HCT116 (cell line): Measurements from ENCODE around the gene AUTS2. TPM values are rescaled to one million over a fixed set of nuclear protein-coding genes. Genes with fewer than 3 reads are reported as not detected.

Experiments used
- ATAC-seq: fragments of 200-7000 bp; cut with Tn5 transposase; 2 replicates; pipeline ENCODE4 v1.9.1; 2020; ENCODE audit warnings: mild to moderate bottlenecking, moderate library complexity
- BruUV-seq: library from RNA; stranded (reverse); fragments of 400-500 nt; replicated peaks from 2 replicates; lab custom pipeline; 2021; lab: Mats Ljungman, UMichigan
- CTCF ChIA-PET: fragments of 300-600 bp; sonication (Branson Sonifier 250); formaldehyde crosslinking; loops from one replicate; lab custom pipeline; 2021; ENCODE audit warnings: antibody characterized with exemption; lab: Charles Lee
- POLR2A ChIA-PET: fragments of 300-600, 350-600 bp; sonication (Branson Sonifier 250); formaldehyde crosslinking; loops from one replicate; lab custom pipeline; 2021; ENCODE audit warnings: antibody characterized with exemption; lab: Charles Lee
- RAD21 ChIA-PET, 2 experiments: fragments of 300-600 bp; sonication (Branson Sonifier 250); formaldehyde crosslinking; loops; one replicate each; lab custom pipeline; 2023; ENCODE audit warnings: low total read pairs in 2 of 2; ENCODE audit not compliant: uncharacterized antibody in 2 of 2, unreplicated experiment in 2 of 2, low non-redundant PET in 1 of 2; lab: Charles Lee
- DNase-seq: peaks from one replicate; pipeline ENCODE4 v3.0.0-alpha.2; 2010; ENCODE audit warnings: low read depth, low spot score
- H2AFZ ChIP-seq: fragments of 200-600 bp; shearing (Covaris generic), sonication (generic); 2 replicates; pipeline ENCODE4 v1.6.1; 2017; ENCODE audit warnings: low read depth, mixed run types, mixed read lengths, antibody characterized with exemption, low read length; ENCODE audit not compliant: poor library complexity, severe bottlenecking
- H3K27ac ChIP-seq: 2 replicates; pipeline ENCODE4 v1.5.1; 2012; ENCODE audit warnings: low read depth, low read length
- H3K27me3 ChIP-seq: fragments of 200-600 bp; sonication (generic); 2 replicates; pipeline ENCODE4 v1.6.1; 2016; ENCODE audit warnings: mixed run types, low read length, mixed read lengths; ENCODE audit not compliant: insufficient read depth
- H3K36me3 ChIP-seq, 2 experiments: fragments of 200-500 bp in 1 of 2; fragments of 200-600 bp in 1 of 2; sonication (Bioruptor generic) in 1 of 2; sonication (generic) in 1 of 2; 2 replicates each; pipeline versions ENCODE4 v1.5.1 to v1.6.1; 2014 to 2016; ENCODE audit warnings: low read length in 2 of 2, inconsistent platforms in 1 of 2, mixed read lengths in 1 of 2, mixed run types in 1 of 2; ENCODE audit not compliant: insufficient read depth in 2 of 2, control insufficient read depth in 1 of 2
- H3K4me1 ChIP-seq, 2 experiments: fragments of 200-600 bp in 1 of 2; sonication (generic) in 1 of 2; 2 replicates each; pipeline versions ENCODE4 v1.5.1 to v1.6.1; 2012 to 2017; ENCODE audit warnings: low read length in 2 of 2, inconsistent platforms in 1 of 2, mild to moderate bottlenecking in 1 of 2, mixed read lengths in 1 of 2, mixed run types in 1 of 2, moderate library complexity in 1 of 2; ENCODE audit not compliant: insufficient read depth in 2 of 2, control insufficient read depth in 1 of 2
- H3K4me2 ChIP-seq: fragments of 200-600 bp; sonication (generic); 2 replicates; pipeline ENCODE4 v1.6.1; 2017; ENCODE audit warnings: mixed run types, low read length, mixed read lengths
- H3K4me3 ChIP-seq, 2 experiments: fragments of 200-600 bp in 1 of 2; sonication (generic) in 1 of 2; replicated peaks in 1 of 2; 2 replicates each; pipeline ENCODE4 v1.5.1; 2011 to 2016; ENCODE audit warnings: low read length in 2 of 2, control low read depth in 1 of 2, low read depth in 1 of 2, mild to moderate bottlenecking in 1 of 2, mixed read lengths in 1 of 2, mixed run types in 1 of 2
- H3K79me2 ChIP-seq: fragments of 200-600 bp; sonication (generic); 2 replicates; pipeline ENCODE4 v1.6.1; 2017; ENCODE audit warnings: mild to moderate bottlenecking, mixed run types, low read length, moderate library complexity, mixed read lengths; ENCODE audit not compliant: insufficient read depth
- H3K9ac ChIP-seq: fragments of 200-600 bp; sonication (generic); 2 replicates; pipeline ENCODE4 v1.6.1; 2016; ENCODE audit warnings: low read length, mixed read lengths
- H3K9me2 ChIP-seq: fragments of 200-600 bp; sonication (generic), shearing (Covaris generic); 2 replicates; pipeline ENCODE4 v1.6.1; 2017; ENCODE audit warnings: mixed run types, mild to moderate bottlenecking, moderate library complexity; ENCODE audit not compliant: insufficient read depth
- H3K9me3 ChIP-seq, 2 experiments: fragments of 200-500 bp in 1 of 2; fragments of 200-600 bp in 1 of 2; sonication (Bioruptor generic) in 1 of 2; sonication (generic) in 1 of 2; 2 replicates each; pipeline ENCODE4 v1.6.1; 2014 to 2017; ENCODE audit warnings: low read length in 2 of 2, mixed read lengths in 2 of 2, inconsistent platforms in 1 of 2, low read depth in 1 of 2, mild to moderate bottlenecking in 1 of 2, mixed run types in 1 of 2, moderate library complexity in 1 of 2; ENCODE audit not compliant: control insufficient read depth in 1 of 2, insufficient read depth in 1 of 2
- H4K20me1 ChIP-seq: fragments of 200-600 bp; sonication (generic), shearing (Covaris generic); 2 replicates; pipeline ENCODE4 v1.6.1; 2017; ENCODE audit warnings: mixed run types, mild to moderate bottlenecking, moderate library complexity; ENCODE audit not compliant: insufficient read depth
- CBX3 ChIP-seq: IDR thresholded peaks from 2 replicates; pipeline ENCODE4 v1.6.1; 2012; ENCODE audit warnings: low read depth
- CEBPB ChIP-seq: IDR thresholded peaks from 2 replicates; pipeline ENCODE4 v1.6.1; 2012; ENCODE audit warnings: low read depth
- EGR1 ChIP-seq: IDR thresholded peaks from 2 replicates; pipeline ENCODE4 v1.6.1; 2012; ENCODE audit warnings: low read depth
- ELF1 ChIP-seq: IDR thresholded peaks from 2 replicates; pipeline ENCODE4 v1.6.1; 2012; ENCODE audit warnings: low read depth, borderline replicate concordance
- EZH2 ChIP-seq: fragments of 200-600 bp; sonication (generic); IDR thresholded peaks from 2 replicates; pipeline ENCODE4 v1.6.1; 2017; ENCODE audit warnings: antibody characterized with exemption, mixed run types
- EZH2phosphoT487 ChIP-seq: fragments of 200-600 bp; IDR thresholded peaks from 2 replicates; pipeline ENCODE4 v1.6.1; 2018; ENCODE audit warnings: antibody characterized with exemption, borderline replicate concordance
- FOSL1 ChIP-seq: IDR thresholded peaks from 2 replicates; pipeline ENCODE4 v1.6.1; 2012; ENCODE audit warnings: low read depth
- JUND ChIP-seq: IDR thresholded peaks from 2 replicates; pipeline ENCODE4 v1.6.1; 2012
- POLR2A ChIP-seq: IDR thresholded peaks from 2 replicates; pipeline ENCODE4 v1.7.0; 2011; ENCODE audit warnings: borderline replicate concordance; ENCODE audit not compliant: insufficient read depth, insufficient read length; ENCODE audit errors: extremely low read depth
- POLR2AphosphoS5 ChIP-seq: IDR thresholded peaks from 2 replicates; pipeline ENCODE4 v1.6.1; 2011; ENCODE audit warnings: mild to moderate bottlenecking, low read depth, low read length, moderate library complexity
- RAD21 ChIP-seq: IDR thresholded peaks from 2 replicates; pipeline ENCODE4 v1.6.1; 2012; ENCODE audit warnings: low read depth, mild to moderate bottlenecking
- SP1 ChIP-seq: IDR thresholded peaks from 2 replicates; pipeline ENCODE4 v1.6.1; 2012; ENCODE audit warnings: low read depth
- TCF7L2 ChIP-seq: IDR thresholded peaks from 2 replicates; pipeline ENCODE4 v1.7.0; 2011; ENCODE audit warnings: borderline replicate concordance, inconsistent platforms; ENCODE audit not compliant: insufficient read depth, insufficient read length; ENCODE audit errors: extremely low read depth
- ZNF274 ChIP-seq: fragments of 200-500 bp; sonication (Bioruptor generic); IDR thresholded peaks from 2 replicates; pipeline ENCODE4 v1.6.1; 2014; ENCODE audit warnings: mild to moderate bottlenecking, low read depth, low read length, inconsistent platforms
- intact Hi-C: fragments of 100-400 bp; cut with micrococcal nuclease; formaldehyde crosslinking; loops from 2 replicates; pipeline ENCODE4 v1.10.0; 2022
- total RNA-seq: library from RNA; stranded (reverse); gene quantifications from one replicate; pipeline ENCODE4 v1.2.1, GENCODE V29; 2021; ENCODE audit not compliant: unreplicated experiment
- TF ChIP-seq, protein P1 (sequence below): IDR thresholded peaks from 2 replicates; pipeline ENCODE4 v1.6.1; 2011; ENCODE audit warnings: mild to moderate bottlenecking, low read length, moderate library complexity; ENCODE audit not compliant: insufficient replicate concordance; ENCODE audit errors: extremely low read depth
- TF ChIP-seq, protein P2 (sequence below): IDR thresholded peaks from 2 replicates; pipeline ENCODE4 v1.6.1; 2012
- TF ChIP-seq, protein P3 (sequence below), 3 experiments: fragments of 200-600 bp in 1 of 3; sonication (generic) in 1 of 3; IDR thresholded peaks in 2 of 3; conservative IDR thresholded peaks in 1 of 3; 2 replicates each; pipeline ENCODE4 v1.5.1; 2012 to 2017; ENCODE audit warnings: low read depth in 2 of 3, low read length in 2 of 3, antibody characterized with exemption in 1 of 3, borderline replicate concordance in 1 of 3, control low read depth in 1 of 3, mild to moderate bottlenecking in 1 of 3, mixed read lengths in 1 of 3, mixed run types in 1 of 3, moderate library complexity in 1 of 3; ENCODE audit not compliant: insufficient read depth in 1 of 3
- TF ChIP-seq, protein P4 (sequence below): IDR thresholded peaks from 2 replicates; pipeline ENCODE4 v1.6.1; 2012; ENCODE audit warnings: low read depth

Gene AUTS2
- total RNA-seq, 1 experiment from 2014 or later, result 0.93 TPM

DNA sequence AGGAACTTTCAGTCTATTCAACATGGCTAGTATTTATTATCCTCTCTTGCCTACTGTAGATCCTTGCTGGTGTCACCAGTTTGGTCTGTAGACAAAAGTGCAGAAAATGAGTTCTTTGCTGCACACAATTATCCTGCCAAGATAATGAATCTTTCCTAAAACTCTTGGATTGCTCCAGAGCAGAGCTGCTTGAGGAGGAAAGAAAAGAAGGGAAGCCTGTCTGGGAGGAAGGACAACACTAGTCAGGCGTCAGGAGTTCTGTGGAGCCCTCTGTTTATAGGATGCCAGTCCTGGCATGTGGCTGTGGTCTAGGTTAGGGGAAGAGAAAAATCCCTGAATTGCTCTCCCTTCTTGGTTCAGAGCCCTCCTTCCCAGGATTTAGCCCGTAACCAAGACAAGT is 1103.7 kb downstream of the AUTS2 start:
- POLR2A ChIA-PET, result no interaction called here
- Histone ChIP-seq H4K20me1 (no peaks in the 10 kb centered on the region), H3K4me3 (no peak overlapping the region), H3K9ac (no peak overlapping the region), H2AFZ (no peak overlapping the region), H3K9me2 (no peaks in the 10 kb centered on the region), H3K36me3 (no peaks in the 10 kb centered on the region), H3K27me3 (no peaks in the 10 kb centered on the region)
- RAD21 ChIA-PET, result no interaction called here
- ATAC-seq, result no peak
- TF ChIP-seq JUND (no peak), TCF7L2 (no peak), EZH2phosphoT487 (no peak), EZH2 (no peak), RAD21 (no peak), ZNF274 (no peak), POLR2A (no peak), POLR2AphosphoS5 (no peak), ELF1 (no peak), CBX3 (no peak), CEBPB (no peak), SP1 (no peak), EGR1 (no peak), FOSL1 (no peak)
- TF ChIP-seq, protein P1, sequence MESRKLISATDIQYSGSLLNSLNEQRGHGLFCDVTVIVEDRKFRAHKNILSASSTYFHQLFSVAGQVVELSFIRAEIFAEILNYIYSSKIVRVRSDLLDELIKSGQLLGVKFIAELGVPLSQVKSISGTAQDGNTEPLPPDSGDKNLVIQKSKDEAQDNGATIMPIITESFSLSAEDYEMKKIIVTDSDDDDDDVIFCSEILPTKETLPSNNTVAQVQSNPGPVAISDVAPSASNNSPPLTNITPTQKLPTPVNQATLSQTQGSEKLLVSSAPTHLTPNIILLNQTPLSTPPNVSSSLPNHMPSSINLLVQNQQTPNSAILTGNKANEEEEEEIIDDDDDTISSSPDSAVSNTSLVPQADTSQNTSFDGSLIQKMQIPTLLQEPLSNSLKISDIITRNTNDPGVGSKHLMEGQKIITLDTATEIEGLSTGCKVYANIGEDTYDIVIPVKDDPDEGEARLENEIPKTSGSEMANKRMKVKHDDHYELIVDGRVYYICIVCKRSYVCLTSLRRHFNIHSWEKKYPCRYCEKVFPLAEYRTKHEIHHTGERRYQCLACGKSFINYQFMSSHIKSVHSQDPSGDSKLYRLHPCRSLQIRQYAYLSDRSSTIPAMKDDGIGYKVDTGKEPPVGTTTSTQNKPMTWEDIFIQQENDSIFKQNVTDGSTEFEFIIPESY, result no peak
- TF ChIP-seq, protein P2, sequence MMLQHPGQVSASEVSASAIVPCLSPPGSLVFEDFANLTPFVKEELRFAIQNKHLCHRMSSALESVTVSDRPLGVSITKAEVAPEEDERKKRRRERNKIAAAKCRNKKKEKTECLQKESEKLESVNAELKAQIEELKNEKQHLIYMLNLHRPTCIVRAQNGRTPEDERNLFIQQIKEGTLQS, result no peak
- TF ChIP-seq, protein P3, sequence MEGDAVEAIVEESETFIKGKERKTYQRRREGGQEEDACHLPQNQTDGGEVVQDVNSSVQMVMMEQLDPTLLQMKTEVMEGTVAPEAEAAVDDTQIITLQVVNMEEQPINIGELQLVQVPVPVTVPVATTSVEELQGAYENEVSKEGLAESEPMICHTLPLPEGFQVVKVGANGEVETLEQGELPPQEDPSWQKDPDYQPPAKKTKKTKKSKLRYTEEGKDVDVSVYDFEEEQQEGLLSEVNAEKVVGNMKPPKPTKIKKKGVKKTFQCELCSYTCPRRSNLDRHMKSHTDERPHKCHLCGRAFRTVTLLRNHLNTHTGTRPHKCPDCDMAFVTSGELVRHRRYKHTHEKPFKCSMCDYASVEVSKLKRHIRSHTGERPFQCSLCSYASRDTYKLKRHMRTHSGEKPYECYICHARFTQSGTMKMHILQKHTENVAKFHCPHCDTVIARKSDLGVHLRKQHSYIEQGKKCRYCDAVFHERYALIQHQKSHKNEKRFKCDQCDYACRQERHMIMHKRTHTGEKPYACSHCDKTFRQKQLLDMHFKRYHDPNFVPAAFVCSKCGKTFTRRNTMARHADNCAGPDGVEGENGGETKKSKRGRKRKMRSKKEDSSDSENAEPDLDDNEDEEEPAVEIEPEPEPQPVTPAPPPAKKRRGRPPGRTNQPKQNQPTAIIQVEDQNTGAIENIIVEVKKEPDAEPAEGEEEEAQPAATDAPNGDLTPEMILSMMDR (IDR thresholded peaks at IDR 0.05 in 2 of 3, conservative IDR thresholded peaks at IDR 0.05 in 1 of 3; ENCODE audit: borderline replicate concordance in 1 of 3, insufficient read depth in 1 of 3, low read depth in 2 of 3, low read length in 2 of 3), result no peak
- TF ChIP-seq, protein P4, sequence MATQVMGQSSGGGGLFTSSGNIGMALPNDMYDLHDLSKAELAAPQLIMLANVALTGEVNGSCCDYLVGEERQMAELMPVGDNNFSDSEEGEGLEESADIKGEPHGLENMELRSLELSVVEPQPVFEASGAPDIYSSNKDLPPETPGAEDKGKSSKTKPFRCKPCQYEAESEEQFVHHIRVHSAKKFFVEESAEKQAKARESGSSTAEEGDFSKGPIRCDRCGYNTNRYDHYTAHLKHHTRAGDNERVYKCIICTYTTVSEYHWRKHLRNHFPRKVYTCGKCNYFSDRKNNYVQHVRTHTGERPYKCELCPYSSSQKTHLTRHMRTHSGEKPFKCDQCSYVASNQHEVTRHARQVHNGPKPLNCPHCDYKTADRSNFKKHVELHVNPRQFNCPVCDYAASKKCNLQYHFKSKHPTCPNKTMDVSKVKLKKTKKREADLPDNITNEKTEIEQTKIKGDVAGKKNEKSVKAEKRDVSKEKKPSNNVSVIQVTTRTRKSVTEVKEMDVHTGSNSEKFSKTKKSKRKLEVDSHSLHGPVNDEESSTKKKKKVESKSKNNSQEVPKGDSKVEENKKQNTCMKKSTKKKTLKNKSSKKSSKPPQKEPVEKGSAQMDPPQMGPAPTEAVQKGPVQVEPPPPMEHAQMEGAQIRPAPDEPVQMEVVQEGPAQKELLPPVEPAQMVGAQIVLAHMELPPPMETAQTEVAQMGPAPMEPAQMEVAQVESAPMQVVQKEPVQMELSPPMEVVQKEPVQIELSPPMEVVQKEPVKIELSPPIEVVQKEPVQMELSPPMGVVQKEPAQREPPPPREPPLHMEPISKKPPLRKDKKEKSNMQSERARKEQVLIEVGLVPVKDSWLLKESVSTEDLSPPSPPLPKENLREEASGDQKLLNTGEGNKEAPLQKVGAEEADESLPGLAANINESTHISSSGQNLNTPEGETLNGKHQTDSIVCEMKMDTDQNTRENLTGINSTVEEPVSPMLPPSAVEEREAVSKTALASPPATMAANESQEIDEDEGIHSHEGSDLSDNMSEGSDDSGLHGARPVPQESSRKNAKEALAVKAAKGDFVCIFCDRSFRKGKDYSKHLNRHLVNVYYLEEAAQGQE, result no peak
- TF ChIP-seq, all 23 proteins: peak for 0
- CTCF ChIA-PET, result no interaction called here
- BruUV-seq, result no TSS peak
- Histone ChIP-seq H3K27ac (no peak overlapping the region), H3K79me2 (no peaks in the 10 kb centered on the region), H3K4me2 (no peak overlapping the region), H3K9me3 (peaks cover 0 to 22% of the 10 kb centered on the region in 2 experiments; a peak in 2 of 4 replicates), H3K4me1 (no peaks in the 10 kb centered on the region)
- intact Hi-C loops, result no loop called here
- DNase-seq, result no peak
